KOPT-K1 (cell line): ENCODE data around the gene PITX2.

ENCODE experiments used
- H3K27ac ChIP-seq: fragments of 200-600 bp; sonication (generic); 2 replicates; pipeline ENCODE4 v1.5.1; 2016; ENCODE audit warnings: antibody characterized with exemption, mild to moderate bottlenecking, low read depth, low read length; ENCODE audit not compliant: poor library complexity, severe bottlenecking
- H3K36me3 ChIP-seq: fragments of 200-600 bp; sonication (generic); 2 replicates; pipeline ENCODE4 v1.5.1; 2017; ENCODE audit warnings: antibody characterized with exemption, mild to moderate bottlenecking, low read length, moderate library complexity; ENCODE audit not compliant: insufficient read depth
- H3K9me3 ChIP-seq: fragments of 200-600 bp; sonication (generic); 2 replicates; pipeline ENCODE4 v1.5.1; 2017; ENCODE audit warnings: antibody characterized with exemption, low read length, mild to moderate bottlenecking; ENCODE audit not compliant: insufficient read depth, poor library complexity, severe bottlenecking

The PITX2 gene

GRCh38 chr4:110630688-110631402 is 8.0 kb upstream of the PITX2 start:
- peaks cover 42% of the 10 kb centered on the region for H3K9me3 ChIP-seq
- H3K36me3 ChIP-seq: no peaks in the 10 kb centered on the region
- H3K27ac ChIP-seq: no peak overlapping the region

GRCh38 chr4:110629780-110630687 is 7.2 kb upstream of the PITX2 start:
- Histone ChIP-seq H3K36me3 (no peaks in the 10 kb centered on the region), H3K9me3 (peaks cover 42% of the 10 kb centered on the region), H3K27ac (no peak overlapping the region)

- Histone ChIP-seq H3K36me3 (no peaks in the 10 kb centered on the region), H3K9me3 (peaks cover 42% of the 10 kb centered on the region), H3K27ac (no peak overlapping the region)
These were observed 6.4 kb upstream of the PITX2 start for GRCh38 chr4:110629214-110629754.

DNA sequence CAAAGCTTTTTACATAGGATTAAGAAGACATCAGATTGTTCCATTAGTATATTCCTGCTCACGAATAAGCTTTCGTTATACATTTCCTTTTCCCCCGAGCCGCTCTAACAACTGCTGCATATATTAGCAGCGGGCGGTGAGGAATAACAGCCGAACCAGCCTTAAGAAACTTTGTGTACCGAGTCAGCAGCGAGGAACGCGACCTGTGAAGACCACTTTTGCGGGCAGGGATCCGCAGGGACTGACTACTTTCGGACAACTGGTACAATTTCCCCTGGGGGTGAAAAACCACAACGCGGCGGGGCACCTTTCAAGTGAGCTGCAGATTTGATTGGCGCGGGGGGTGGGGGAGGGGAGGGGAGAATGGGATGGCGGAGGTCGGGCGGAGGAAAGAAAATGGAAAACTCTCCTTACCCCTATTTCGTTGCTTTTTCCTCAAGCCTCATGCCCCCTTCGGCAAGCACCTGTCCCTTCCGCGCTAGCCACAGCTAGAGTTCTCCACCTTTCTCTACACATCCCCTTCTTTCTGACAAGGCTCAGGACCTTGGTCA is 5.9 kb upstream of the PITX2 start:
- Histone ChIP-seq H3K36me3 (no peaks in the 10 kb centered on the region), H3K27ac (no peak overlapping the region), H3K9me3 (peaks cover 42% of the 10 kb centered on the region)

DNA sequence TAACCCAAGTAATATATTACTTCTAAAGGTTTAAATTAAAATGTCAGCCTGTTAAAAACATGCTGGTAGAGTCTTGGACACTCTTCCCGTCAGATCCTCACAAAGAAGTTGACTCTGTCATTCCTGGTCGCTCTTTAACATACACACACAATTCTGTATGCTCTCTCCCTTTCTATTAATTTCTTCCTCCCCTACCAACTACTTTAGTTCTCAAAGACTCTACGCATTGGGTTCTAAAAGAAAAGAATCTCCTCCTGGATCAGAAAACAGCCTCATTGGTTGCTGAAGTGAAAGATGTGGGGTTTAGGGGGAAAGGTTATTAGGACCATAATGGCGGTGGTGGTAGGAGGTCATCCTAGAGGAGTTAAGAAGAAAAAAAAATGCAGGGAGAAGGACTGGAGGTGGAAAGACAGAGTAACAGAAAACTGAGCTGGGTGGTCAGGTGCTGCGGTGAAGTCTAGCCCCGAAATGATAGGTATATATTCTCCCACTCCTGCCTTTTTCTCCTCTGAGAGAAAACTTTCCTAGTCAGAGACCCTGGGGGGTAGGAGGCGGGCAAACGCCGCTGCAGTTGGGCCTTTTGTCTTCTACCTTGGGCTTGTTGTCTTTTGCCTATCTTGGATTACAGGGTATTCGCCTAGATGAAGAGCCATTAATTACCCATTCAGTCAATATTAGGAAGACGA is 5.2 kb upstream of the PITX2 start:
- H3K9me3 ChIP-seq: peaks cover 42% of the 10 kb centered on the region
- no peaks in the 10 kb centered on the region for H3K36me3 ChIP-seq

DNA sequence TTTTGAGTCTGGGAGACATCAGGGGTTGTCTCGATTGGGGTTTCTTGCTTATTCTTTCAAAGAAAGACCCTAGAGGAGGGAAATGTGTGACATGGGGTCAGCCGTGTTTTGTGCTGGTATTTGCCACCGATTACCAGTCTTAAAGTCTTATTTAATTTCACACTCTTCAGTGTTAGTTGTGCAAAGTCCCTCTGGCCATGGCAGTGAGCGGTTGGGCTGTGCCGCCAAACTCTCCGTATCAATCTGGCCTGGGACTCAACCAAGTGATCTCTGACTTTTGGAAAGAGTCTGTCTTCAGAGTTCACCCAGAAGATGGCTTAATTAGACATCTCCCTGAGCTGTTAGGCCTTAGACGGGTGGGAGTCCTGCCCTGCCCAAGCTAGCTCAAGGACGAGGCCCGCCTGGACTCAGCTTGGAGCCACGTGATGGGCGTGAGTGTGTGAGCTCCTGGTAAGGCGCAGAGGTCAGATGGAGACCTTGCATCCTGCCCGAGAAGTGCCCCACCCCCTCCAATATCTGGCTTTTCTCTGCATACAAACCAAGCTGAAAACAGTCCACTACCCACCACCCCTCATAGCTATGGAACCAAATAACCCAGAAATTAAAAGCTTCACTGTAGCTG is 3.8 kb upstream of the PITX2 start:
- Histone ChIP-seq H3K9me3 (peaks cover 47% of the 10 kb centered on the region), H3K36me3 (no peaks in the 10 kb centered on the region), H3K27ac (no peak overlapping the region)

More for the DNA sequence above, 5.2 kb upstream of the PITX2 start:
- no peak overlapping the region for H3K27ac ChIP-seq

DNA sequence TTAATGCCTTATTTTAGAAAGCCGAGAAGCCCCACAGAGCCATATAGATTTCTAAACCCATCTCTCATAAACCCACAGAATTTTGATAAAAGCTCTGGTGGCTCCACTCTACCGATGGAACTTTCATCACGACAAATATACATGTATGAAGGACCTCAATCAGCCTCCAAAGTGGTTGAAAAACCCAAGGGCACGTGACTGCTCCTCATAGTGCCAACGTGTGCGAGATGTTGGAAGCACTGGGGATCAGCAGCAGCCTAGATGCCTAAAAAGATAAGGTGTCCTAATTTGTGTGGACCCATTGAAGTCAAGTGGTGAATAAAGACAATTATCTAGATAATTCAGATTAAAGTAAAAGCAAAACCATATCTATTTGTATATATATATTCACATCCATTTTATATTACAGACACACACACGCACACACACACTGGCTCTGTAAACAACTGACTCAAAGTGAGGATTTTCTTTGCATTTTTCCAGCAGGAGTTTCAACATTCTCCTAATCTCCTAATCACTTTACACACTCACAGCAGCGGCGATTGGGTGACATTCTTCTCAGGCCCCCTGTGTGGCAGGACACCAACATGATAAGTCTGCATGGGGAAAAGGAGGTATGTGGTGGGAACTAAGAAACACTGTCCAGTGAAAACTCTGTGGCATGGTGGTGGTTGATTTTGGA is 2.8 kb upstream of the PITX2 start:
- Histone ChIP-seq H3K27ac (no peak overlapping the region), H3K36me3 (no peaks in the 10 kb centered on the region), H3K9me3 (peaks cover 48% of the 10 kb centered on the region)

DNA sequence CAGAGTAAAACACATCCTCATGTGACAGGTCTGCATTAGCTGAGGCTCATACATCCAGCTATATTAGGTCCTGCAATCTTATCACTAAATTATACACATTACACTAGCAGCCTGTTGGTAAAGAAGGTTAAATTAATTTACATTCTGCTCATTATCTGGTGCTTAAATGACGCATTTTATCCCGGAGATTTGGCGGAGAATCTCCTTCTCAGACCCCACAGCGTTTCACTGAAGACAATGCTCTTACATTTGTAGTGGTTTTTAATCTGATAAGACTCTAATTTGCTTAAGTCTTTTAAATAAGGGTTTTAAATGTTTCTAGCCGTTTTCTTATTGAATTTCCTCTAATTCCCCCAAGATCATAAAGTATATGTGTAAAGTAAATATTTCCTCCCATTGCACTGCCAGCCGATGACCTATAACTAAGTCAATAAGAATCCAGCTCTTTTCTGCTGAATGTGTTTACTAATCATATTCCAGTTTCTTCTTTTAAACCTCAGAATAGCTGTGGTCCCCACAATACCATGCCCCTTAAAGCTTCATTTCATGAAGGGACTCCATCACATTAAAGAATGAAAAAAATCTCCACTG is 2.1 kb upstream of the PITX2 start:
- H3K9me3 ChIP-seq: peaks cover 46% of the 10 kb centered on the region

GRCh38 chr4:110624398-110624780 is 1.5 kb upstream of the PITX2 start:
- no peaks in the 10 kb centered on the region for H3K36me3 ChIP-seq
- H3K27ac ChIP-seq: no peak overlapping the region
- peaks cover 42% of the 10 kb centered on the region for H3K9me3 ChIP-seq

More for the DNA sequence above, 2.1 kb upstream of the PITX2 start:
- no peaks in the 10 kb centered on the region for H3K36me3 ChIP-seq
- H3K27ac ChIP-seq: no peak overlapping the region

- H3K36me3 ChIP-seq: no peaks in the 10 kb centered on the region
- no peak overlapping the region for H3K27ac ChIP-seq
- peaks cover 42% of the 10 kb centered on the region for H3K9me3 ChIP-seq
These were observed 981 bp upstream of the PITX2 start for GRCh38 chr4:110623718-110624397.

GRCh38 chr4:110621839-110622751 is 782 bp downstream of the PITX2 start:
- H3K9me3 ChIP-seq: peaks cover 35% of the 10 kb centered on the region
- no peaks in the 10 kb centered on the region for H3K36me3 ChIP-seq
- H3K27ac ChIP-seq: no peak overlapping the region

DNA sequence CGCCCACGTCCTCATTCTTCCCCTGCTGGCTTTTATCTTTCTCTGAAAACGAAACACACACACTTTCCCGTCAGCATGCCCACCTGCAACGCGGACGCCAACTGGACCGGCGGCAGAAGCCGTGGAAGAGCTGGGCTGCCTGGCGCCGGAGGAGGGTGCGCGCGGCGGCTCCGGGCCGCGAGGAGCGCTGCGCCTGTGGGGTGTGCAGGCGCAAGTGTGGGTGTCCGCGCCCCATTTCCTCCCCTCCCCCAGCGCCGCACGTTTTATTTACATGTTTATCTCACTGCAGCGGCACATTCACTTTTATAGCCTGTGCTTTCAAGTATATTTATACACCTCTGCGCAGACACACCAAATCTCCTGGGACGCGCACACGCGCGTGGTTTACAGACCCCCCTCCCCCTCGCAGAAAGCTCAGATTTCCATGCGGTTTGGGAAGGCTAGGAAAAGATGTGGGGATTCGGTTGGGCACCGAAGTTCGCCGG is 1.5 kb downstream of the PITX2 start:
- Histone ChIP-seq H3K36me3 (no peaks in the 10 kb centered on the region), H3K9me3 (peaks cover 34% of the 10 kb centered on the region), H3K27ac (no peak overlapping the region)
